Spinal cord (tissue), 10 donors: ENCODE results near the gene GBE1. TPM values are rescaled to one million over a fixed set of nuclear protein-coding genes. Genes with fewer than 3 reads are reported as not detected.
A peak's percentile ranks its signal among the peaks of the same experiment; 100 is the strongest.

Experiments
- DNase-seq, 6 donors: peaks; one replicate each; pipeline versions ENCODE4 v3.0.0 to v3.0.0-alpha.2; 2013 to 2015; ENCODE audit warnings: low spot score in 6 of 6, low read depth in 4 of 6
- H3K27ac ChIP-seq: one replicate; pipeline ENCODE4 v1.5.1; 2013; ENCODE audit warnings: low read depth, low read length, control low read depth
- H3K27me3 ChIP-seq: one replicate; pipeline ENCODE4 v1.6.1; 2013; ENCODE audit warnings: low read length; ENCODE audit not compliant: control insufficient read depth, insufficient read depth
- H3K36me3 ChIP-seq: one replicate; pipeline ENCODE4 v1.6.1; 2013; ENCODE audit warnings: low read length; ENCODE audit not compliant: control insufficient read depth, insufficient read depth
- H3K4me1 ChIP-seq: one replicate; pipeline ENCODE4 v1.6.1; 2013; ENCODE audit warnings: low read length; ENCODE audit not compliant: control insufficient read depth, insufficient read depth
- H3K4me3 ChIP-seq: one replicate; pipeline ENCODE4 v1.5.1; 2013; ENCODE audit warnings: low read depth, low read length, control low read depth
- H3K9me3 ChIP-seq: one replicate; pipeline ENCODE4 v1.6.1; 2013; ENCODE audit warnings: low read length; ENCODE audit not compliant: control insufficient read depth, insufficient read depth
- WGBS: methylation state at CpG from one replicate; pipeline ENCODE4 v1.1.5; 2013; ENCODE audit warnings: missing lambda C conversion rate; ENCODE audit not compliant: insufficient coverage; 5-methylcytosine and 5-hydroxymethylcytosine counted together
- polyA plus RNA-seq, 2 donors: library from polyadenylated mRNA; unstranded; fragments of 120-200 nt; gene quantifications; one replicate each; pipeline ENCODE4 v1.2.1, GENCODE V29; 2013; ENCODE audit not compliant: insufficient read length in 2 of 2
- small RNA-seq: library from RNA; depleted of rRNA; stranded (forward); fragments of <200 nt; gene quantifications from one replicate; pipeline ENCODE3, GENCODE V24; 2014; ENCODE audit warnings: low replicate concordance
- total RNA-seq, 2 donors: library from RNA; depleted of rRNA in 1 of 2; stranded (reverse); fragments of 120-200 nt in 1 of 2; fragments of >200 nt in 1 of 2; gene quantifications; one replicate each; pipeline versions ENCODE4 v1.2.3 to v1.2.4, GENCODE V29; 2013 to 2014
- donor health status: healthy.

Gene GBE1
- total and polyA plus RNA-seq, 4 donors: 14.0 to 29.7 (median 19.1) TPM

GRCh38 chr3:81440661-81441060 lies 320.8 kb downstream of the GBE1 start:
- no CpG with 5 or more reads among the region's 3 CpGs for WGBS
- H3K36me3 ChIP-seq: no peaks in the 10 kb centered on the region
- no peaks in the 10 kb centered on the region for H3K27me3 ChIP-seq
- no peak overlapping the region for H3K4me3 ChIP-seq
- H3K4me1 ChIP-seq: no peaks in the 10 kb centered on the region
- no peak for DNase-seq
- no peaks in the 10 kb centered on the region for H3K9me3 ChIP-seq
- no peak overlapping the region for H3K27ac ChIP-seq

Small RNA genes within 50 kb of the gene (small RNA-seq; reads per million reads assigned to genes)
- gene AC017015.1 (not detected), gene RNU2-28P (0.20 reads per million, percentile 6 among the genes with 10 or more reads in this experiment)
